H1 (cell line): Measurements from ENCODE around the gene DEK. TPM values are rescaled to one million over a fixed set of nuclear protein-coding genes. Genes with fewer than 3 reads are reported as not detected.

Source experiments
- ASH2L ChIP-seq: fragments of 200-600, 300-600 bp; sonication (generic); IDR thresholded peaks from one replicate; pipeline ENCODE4 v1.7.1; 2017; ENCODE audit warnings: low read length
- BRCA1 ChIP-seq: IDR thresholded peaks from 2 replicates; pipeline ENCODE4 v1.6.1; 2012; ENCODE audit warnings: low read depth, low read length, improper control_type of control experiment
- MAX ChIP-seq: IDR thresholded peaks from 2 replicates; pipeline ENCODE4 v1.6.1; 2012; ENCODE audit warnings: inconsistent platforms
- POU5F1 ChIP-seq: IDR thresholded peaks from 2 replicates; pipeline ENCODE4 v1.6.1; 2011; ENCODE audit warnings: low read depth, mild to moderate bottlenecking, low read length, moderate library complexity
- SRF ChIP-seq: IDR thresholded peaks from 2 replicates; pipeline ENCODE4 v1.6.1; 2011; ENCODE audit warnings: mild to moderate bottlenecking, low read depth, low read length, moderate library complexity
- TBP ChIP-seq: IDR thresholded peaks from 2 replicates; pipeline ENCODE4 v1.6.1; 2011; ENCODE audit warnings: low read depth, low read length, improper control_type of control experiment
- polyA plus RNA-seq, 7 experiments: library from polyadenylated mRNA; depleted of rRNA in 3 of 7; stranded (reverse) in 5 of 7; unstranded in 2 of 7; fragments of >200 nt in 5 of 7; fragments of 200-250 nt in 2 of 7; gene quantifications; 1 replicate in 5 of 7; 2 replicates in 1 of 7; 4 replicates in 1 of 7; pipeline versions ENCODE4 v1.2.1 to v1.2.3, GENCODE V29; 2011 to 2013; ENCODE audit warnings: missing spikeins in 2 of 7, mixed read lengths in 2 of 7
- total RNA-seq: library from RNA; stranded (reverse); fragmentation: NEBNext Ultra II Directional; extraction: Animal tissue kit (Norgen Biotek cat#: 25700); gene quantifications from 2 replicates; pipeline ENCODE4 v1.2.1, GENCODE V29; 2021

DEK gene
- total and polyA plus RNA-seq, 2 of the 8 experiments (the other 6 are each of a cell fraction or from before 2014, with no cell fraction given) = 40.0 to 228 TPM

GRCh38 chr6:18214003-18214402, 50.3 kb downstream of the DEK start (continued):
- TF ChIP-seq TBP (no peak), POU5F1 (no peak), ASH2L (no peak), SRF (no peak), MAX (no peak), BRCA1 (no peak)
- TF ChIP-seq, all 59 proteins: peak for 0
